ENCODE results near the gene PRKAR1B. TPM values are rescaled to one million over a fixed set of nuclear protein-coding genes. Genes with fewer than 3 reads are reported as not detected.

Gene PRKAR1B
- total RNA-seq, 4 donors from 2014 or later: 3.8 to 11.6 (median 6.3) TPM

DNA sequence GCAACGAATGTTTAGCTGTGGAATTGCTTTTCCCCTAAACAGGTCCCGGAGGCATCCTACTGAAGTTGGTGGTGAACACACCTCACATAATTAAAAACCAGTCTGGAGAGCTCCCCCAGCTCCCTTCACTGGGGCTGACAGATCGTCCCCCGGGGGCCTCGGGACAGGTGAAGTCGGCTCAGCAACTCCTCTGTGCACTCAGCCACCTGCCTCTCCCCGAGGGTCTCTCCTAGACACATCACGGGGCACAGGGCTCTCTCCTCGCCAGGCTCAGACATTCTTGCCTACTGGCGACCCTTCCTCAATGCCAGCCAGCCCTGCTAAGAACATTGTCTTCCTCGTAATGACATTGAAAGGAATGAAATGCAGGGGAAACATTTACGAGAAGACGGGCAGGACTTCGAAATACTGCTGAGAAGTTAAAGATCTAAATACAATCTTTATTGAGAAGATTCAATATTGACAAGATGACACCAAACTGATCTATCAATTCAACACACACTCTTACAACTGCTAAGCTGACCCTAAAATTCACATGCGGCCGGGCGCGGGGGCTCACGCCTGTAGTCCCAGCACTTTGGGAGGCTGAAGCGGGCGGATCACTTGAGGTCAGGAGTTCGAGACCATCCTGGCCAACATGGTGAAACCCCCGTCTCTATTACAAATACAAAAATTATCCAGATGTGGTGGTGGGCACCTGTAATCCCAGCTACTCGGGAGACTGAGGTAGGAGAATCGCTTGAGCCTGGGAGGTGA is 88.6 kb downstream of the PRKAR1B start:
- TF ChIP-seq, protein P1, sequence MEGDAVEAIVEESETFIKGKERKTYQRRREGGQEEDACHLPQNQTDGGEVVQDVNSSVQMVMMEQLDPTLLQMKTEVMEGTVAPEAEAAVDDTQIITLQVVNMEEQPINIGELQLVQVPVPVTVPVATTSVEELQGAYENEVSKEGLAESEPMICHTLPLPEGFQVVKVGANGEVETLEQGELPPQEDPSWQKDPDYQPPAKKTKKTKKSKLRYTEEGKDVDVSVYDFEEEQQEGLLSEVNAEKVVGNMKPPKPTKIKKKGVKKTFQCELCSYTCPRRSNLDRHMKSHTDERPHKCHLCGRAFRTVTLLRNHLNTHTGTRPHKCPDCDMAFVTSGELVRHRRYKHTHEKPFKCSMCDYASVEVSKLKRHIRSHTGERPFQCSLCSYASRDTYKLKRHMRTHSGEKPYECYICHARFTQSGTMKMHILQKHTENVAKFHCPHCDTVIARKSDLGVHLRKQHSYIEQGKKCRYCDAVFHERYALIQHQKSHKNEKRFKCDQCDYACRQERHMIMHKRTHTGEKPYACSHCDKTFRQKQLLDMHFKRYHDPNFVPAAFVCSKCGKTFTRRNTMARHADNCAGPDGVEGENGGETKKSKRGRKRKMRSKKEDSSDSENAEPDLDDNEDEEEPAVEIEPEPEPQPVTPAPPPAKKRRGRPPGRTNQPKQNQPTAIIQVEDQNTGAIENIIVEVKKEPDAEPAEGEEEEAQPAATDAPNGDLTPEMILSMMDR (IDR thresholded peaks at IDR 0.05; ENCODE audit: low read depth): no peak

DNA sequence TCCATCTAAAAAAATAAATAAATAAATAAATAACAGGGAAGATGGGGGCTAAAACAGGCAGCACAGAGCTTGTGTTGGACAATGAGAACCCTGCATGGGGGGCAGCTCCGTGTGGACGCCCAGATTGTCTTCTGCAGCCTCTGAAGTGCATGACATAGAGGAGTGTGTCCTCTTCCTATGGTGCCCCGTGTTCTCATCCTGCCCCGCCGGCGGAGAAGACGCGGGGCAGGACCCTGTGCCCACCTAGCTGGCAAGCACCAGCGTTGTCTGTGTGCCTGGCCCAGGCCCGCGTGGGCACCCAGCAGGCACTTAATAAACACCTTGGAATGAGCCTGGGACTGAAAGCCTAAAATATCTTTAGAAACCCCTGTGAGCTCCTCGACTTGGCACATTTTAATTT is 89.3 kb downstream of the PRKAR1B start:
- TF ChIP-seq, protein P1 (IDR thresholded peaks at IDR 0.05; ENCODE audit: low read depth): no peak

DNA sequence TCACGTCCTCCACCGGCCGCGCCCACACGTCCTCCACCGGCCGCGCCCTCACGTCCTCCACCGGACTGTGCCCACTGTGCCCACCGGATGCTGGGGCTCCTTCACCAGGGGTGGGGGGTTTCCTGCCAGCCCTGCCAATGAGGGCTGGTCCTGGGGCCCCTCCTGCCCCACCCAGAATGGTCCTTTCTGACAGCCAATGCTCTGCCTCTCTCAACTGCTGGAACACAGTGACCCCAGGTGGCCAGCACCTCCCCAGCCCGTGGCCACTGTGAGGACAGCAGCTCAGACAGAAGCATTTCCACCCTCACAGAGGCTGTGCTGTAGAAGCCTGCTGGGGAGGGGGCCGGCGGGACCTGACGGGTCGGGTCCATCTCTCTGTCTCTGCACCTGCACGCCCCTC is 90.7 kb downstream of the PRKAR1B start:
- TF ChIP-seq, protein P1 (IDR thresholded peaks at IDR 0.05; ENCODE audit: low read depth): no peak

DNA sequence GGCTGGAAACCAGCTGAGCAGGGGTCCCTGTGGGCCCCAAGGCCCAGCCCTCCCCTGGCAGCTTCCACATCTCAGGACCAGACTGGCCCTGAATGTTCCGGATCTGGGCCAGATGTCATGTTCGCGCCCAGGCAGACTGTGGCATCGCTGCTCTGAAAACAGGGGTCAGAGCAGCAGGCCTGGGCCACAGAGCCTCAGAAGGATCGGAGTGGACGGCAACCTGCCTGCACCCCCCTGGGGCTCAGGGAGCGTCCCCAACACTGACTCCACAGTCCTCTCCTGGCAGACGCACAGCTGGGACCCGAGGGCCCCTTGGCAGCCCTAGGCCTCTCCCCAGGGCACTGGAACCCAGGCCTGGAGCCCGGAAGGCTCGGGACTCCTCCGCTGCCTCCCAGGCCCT is 91.9 kb downstream of the PRKAR1B start:
- TF ChIP-seq, protein P1 (IDR thresholded peaks at IDR 0.05; ENCODE audit: low read depth): no peak

DNA sequence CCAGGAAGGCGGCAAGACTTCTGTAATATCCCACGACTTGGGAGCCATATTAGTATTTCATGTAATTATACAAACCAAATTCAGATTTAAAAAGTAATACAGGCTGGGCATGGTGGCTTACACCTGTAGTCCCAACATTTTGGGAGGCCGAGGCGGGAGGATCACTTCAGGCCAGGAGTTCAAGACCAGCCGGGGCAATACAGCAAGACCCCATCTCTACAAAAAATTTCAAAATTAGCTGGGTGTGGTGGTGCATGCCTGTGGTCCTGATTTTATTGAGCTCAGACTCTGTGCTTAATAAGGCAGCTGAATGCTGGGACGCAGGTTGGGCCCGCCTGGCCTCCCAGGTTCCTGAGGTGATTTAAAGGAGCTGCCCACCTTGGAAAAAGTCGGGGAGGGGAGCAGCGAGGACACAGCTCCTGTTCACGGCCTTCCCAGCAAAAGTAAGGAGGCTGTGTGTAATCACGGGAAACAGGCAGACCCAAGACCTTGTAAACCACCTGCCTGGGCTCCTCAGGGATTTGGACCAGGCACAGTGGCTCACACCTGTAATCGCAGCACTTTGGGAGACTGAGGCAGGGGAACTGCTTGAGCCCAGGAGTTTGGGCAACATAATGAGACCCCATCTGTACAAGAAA is 93.6 kb downstream of the PRKAR1B start:
- TF ChIP-seq, protein P1 (IDR thresholded peaks at IDR 0.05; ENCODE audit: low read depth): no peak

DNA sequence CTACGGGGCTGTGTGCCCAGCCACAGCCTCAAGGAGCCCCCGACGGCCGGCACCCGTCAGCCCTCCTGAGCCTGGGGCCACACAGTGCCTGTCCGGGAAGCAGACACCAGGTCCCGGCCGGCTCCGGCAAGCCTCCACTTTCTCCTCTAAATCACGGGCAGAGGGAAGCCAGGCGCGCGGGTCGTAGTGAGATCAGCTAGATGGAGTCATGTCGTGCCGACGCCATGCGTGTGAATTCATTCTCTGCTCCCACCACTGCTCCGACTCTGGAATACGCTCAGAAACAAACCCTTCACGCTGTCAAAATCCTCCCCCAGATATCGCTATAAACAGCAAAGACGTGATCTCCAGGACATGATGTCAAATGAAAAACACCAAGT is 94.3 kb downstream of the PRKAR1B start:
- TF ChIP-seq, protein P1 (IDR thresholded peaks at IDR 0.05; ENCODE audit: low read depth): no peak

DNA sequence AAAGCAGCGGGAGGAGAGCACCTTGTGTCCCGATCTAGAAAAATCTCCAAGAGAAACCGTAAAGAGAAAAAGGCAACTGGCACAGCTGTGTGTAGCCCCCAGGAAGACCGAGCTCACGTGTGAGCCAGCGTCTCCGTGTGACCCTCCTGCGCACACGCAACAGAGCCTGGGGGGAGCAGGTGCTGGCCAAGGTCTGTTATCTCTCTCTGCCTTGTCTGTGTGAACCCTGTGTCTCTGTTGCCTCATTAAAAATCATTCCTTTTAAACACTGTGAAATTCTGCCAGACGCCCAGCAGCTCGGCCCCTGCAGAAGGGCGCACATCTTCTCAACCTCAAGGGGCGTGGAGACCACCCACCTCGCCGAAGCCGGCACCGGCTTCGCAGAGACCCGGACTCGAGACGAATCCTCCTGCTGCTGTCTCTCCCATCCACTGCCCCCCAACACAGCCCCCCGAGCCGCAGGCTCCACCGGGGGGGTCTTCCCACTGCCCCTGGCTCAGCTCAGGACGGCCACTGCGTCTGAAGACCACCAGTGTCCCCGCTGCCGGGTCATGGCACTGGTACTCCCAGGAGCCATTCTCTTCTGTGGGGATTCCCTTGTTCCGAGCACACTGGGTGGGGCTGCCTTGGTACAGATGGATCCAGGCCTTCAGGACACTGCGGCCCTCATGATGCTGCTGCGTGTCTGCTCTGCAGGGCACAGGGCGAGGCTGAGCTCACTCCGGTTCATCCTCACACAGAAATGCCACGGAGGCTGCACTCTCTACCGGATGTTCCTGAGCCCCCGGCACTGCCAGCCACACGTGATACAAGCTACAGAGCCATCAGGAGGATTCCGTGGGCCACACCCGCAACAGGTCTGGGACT is 94.9 kb downstream of the PRKAR1B start:
- TF ChIP-seq, protein P1 (IDR thresholded peaks at IDR 0.05; ENCODE audit: low read depth): no peak

Data from subcutaneous adipose tissue (tissue), 4 donors.